22Rv1 (cell line): ENCODE data around the gene REXO1.

ENCODE experiments used
- H3K27ac ChIP-seq: fragments of 450-650 bp; 2 replicates; pipeline ENCODE4 v1.5.1; 2017
- ZFX ChIP-seq: fragments of 450-650 bp; IDR thresholded peaks from 2 replicates; pipeline ENCODE4 v1.6.1; 2017; ENCODE audit warnings: antibody characterized with exemption, borderline replicate concordance
- TF ChIP-seq, protein P1 (sequence below): fragments of 450-650 bp; IDR thresholded peaks from 2 replicates; pipeline ENCODE4 v1.5.1; 2017; ENCODE audit warnings: mild to moderate bottlenecking

Gene REXO1

GRCh38 chr19:1773184-1773583, 75.1 kb downstream of the REXO1 start:
- TF ChIP-seq ZFX = no peak
- TF ChIP-seq, protein P1, sequence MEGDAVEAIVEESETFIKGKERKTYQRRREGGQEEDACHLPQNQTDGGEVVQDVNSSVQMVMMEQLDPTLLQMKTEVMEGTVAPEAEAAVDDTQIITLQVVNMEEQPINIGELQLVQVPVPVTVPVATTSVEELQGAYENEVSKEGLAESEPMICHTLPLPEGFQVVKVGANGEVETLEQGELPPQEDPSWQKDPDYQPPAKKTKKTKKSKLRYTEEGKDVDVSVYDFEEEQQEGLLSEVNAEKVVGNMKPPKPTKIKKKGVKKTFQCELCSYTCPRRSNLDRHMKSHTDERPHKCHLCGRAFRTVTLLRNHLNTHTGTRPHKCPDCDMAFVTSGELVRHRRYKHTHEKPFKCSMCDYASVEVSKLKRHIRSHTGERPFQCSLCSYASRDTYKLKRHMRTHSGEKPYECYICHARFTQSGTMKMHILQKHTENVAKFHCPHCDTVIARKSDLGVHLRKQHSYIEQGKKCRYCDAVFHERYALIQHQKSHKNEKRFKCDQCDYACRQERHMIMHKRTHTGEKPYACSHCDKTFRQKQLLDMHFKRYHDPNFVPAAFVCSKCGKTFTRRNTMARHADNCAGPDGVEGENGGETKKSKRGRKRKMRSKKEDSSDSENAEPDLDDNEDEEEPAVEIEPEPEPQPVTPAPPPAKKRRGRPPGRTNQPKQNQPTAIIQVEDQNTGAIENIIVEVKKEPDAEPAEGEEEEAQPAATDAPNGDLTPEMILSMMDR = no peak
- no peak overlapping the region for H3K27ac ChIP-seq

DNA sequence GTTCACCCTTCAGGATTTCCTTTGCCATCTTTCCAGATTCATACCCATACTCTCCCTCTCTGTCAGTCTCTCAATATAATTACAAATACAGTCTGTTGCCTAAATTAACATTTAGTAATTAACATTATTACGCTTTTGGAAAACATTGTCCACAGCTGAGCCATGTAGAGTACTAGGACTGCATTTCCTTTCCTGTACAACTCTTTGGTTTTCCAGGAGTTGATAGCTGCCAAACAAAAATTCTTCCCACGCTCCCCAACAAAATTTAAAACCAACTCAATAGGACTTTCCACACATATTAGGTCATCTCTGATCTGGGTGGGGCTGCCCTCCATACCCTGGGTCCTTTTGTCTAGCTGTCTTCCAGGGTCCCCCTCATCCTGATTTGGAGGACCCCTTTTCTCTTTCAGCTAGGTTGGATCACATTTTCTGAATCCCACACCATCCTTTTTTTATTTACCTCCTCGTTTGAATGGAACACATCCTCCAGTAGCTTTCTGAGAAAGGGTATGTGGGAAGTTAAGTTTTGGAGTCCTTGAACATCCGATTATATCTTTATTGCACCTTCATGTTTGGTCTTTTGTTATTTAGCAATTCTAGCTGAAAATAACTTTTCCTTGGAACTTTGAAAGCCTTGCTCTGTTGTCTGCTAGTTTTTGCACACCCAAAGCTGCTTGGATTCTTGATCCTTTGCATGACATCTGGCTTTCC, 77.3 kb downstream of the REXO1 start:
- H3K27ac ChIP-seq = no peak overlapping the region
- TF ChIP-seq, protein P1 = no peak
- no peak for TF ChIP-seq ZFX

- TF ChIP-seq ZFX = no peak
- TF ChIP-seq, protein P1 = no peak
- no peak overlapping the region for H3K27ac ChIP-seq
These were observed 78.7 kb downstream of the REXO1 start for GRCh38 chr19:1769645-1769985.

GRCh38 chr19:1768918-1769644, 79.2 kb downstream of the REXO1 start:
- no peak overlapping the region for H3K27ac ChIP-seq
- no peak for TF ChIP-seq ZFX

DNA sequence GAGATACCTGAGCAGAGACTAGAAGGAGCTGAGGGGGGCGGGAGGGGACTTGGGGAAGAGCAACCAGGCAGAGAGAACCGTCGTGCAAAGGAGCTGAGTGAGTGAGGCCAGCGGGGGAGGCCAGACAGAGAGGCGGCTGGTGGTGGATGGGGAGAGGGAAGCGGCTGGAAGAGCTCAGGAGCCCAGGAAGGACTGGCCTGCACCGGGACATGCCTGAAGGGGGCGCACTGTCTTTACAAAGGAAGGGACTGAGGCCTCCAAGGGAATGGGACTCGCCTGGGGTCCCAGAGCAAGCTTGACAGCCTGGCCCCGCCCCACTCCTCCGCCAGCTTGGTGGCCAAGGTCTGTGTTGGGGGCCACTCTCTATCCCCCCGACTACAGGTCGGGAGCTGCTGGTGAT, 80.0 kb downstream of the REXO1 start:
- H3K27ac ChIP-seq = no peak overlapping the region
- no peak for TF ChIP-seq ZFX
- TF ChIP-seq, protein P1 = no peak

- H3K27ac ChIP-seq = no peak overlapping the region
These were observed 80.8 kb downstream of the REXO1 start for GRCh38 chr19:1767464-1767933.

DNA sequence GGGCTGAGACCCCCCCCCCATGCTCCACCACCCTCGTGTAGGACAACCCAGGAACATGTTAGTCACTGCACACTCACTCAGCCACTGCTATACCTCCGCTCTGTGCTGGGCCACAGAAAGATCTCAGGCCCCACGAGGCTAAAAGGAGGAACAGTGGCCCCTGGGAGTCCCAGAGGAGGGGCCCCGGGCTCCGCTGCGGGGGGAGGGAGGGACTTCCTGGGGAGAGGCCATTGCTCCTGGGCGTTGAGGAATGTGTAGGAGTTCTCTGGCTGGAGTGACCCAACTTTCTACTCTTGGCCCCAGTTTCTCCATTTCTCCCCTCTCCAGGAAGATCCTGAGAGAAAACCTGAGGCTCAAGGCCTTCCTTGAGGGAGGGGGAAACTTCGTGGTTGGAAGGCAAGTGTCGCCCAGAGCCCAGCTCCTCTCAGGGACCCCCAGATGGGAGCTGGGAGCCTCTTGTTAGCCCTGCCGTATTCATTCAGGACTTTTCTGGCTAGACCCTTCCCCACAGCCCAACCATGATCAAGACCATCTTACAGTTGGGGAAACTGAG, 81.4 kb downstream of the REXO1 start:
- no peak overlapping the region for H3K27ac ChIP-seq
- TF ChIP-seq, protein P1 = no peak
- no peak for TF ChIP-seq ZFX

More at GRCh38 chr19:1767464-1767933, 80.8 kb downstream of the REXO1 start:
- TF ChIP-seq, protein P1 = peak; percentile 98
- TF ChIP-seq ZFX = no peak
